NCI-H1417 (cell line): ENCODE measurements around the gene WASL.
"Not testable (repeated sequence)": the region's sequence is repeated elsewhere in the genome, so short reads cannot be mapped to it uniquely, and the experiment has no call there.

ENCODE experiments used
- DNase-seq, 3 experiments: peaks; one replicate each; lab custom pipeline; 2025; lab: John Stamatoyannopoulos, UW

The WASL gene

DNA sequence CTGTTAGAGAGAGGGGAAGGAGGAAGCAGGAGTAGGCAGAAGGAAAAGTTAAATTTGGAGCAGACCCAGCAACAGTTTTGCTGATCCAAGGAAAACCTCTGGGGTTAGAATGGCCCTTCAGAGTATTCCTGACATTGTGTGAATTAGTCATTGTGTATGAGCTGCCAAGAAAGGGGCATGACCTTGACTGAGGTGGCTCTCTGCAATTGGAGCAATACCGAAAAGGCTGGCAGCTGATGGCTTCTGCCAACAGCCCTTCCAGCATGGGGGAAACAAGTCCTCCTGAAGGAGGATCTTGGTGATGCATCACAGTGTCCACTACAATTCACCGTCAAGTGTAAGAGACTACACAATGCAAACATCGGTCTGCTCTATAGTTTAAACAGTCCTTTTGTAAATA lies 20.6 kb upstream of the WASL start:
- no peak for DNase-seq

DNA sequence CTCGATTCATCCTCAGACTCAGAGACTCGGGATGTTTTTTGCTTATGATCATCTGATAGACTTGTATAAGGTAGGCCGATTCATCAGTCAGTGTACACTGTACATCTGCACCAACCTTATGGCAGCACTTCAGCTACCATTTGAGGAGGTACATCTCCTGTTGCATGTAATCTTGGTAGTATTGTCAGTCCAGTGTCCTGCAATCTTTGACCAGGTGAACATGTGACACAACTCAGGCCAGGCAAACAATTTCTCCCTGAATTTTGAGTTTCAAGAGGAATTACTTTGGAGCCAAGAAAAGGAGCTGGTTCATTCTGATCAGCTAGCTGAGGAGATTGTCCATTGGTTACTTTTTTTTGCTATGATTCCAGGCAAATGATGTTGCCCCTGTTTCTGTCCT lies 19.7 kb upstream of the WASL start:
- no peak for DNase-seq

DNA sequence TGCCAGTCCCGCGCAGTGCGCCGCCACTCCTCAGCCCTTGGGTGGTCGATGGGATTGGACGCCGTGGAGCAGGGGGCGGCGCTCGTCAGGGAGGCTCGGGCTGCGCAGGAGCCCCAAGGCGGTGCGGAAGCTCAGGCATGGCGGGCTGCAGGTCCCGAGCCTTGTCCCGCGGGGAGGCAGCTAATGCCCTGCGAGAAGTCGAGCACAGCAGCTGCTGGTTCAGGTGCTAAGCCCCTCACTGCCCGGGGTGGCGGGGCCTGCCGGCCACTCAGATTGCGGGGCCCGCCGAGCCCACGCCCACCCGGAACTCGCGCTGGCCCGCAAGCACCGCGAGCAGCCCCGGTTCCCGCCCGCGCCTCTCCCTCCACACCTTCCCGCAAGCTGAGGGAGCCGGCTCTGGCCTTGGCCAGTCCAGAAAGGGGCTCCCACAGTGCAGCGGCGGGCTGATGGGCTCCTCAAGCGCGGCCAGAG lies 14.4 kb upstream of the WASL start:
- DNase-seq = no peak

DNA sequence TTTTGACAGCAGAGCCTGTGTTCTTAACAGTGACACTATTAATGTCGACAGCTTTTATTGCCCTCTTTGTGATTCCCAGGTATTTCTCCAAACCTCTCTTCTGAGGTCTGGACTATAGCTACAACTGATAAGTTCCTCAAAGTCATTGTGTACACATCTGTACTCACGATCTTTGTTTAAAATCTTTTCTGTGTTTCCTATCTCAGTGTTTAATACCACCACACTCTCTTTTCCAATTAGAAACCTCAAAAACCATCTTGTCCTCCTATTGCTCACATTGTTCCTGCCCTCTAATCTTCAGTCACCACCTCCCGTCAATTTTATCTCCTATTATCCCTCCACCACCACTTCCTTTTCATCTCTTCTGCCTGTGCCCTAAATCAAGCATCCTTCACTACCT lies 12.9 kb upstream of the WASL start:
- no peak for DNase-seq

DNA sequence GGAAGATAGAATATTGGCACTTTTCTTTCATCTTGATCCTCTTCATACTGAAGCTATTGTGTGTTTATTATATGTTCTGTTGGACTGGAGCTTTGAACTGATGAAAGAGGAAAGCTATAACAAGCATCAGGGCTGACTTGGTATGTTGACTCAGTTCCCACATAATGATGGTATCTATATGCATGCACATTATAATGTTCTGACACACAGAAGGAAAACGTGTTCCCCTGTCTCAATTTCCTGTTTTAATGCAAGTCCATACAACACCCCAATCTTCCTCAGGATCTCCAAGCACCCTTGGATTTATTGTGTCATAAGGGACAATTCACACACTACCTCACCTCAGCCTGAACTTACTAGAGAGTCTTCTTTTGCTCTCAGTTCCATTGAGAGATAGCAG lies 8.3 kb upstream of the WASL start:
- DNase-seq = no peak

DNA sequence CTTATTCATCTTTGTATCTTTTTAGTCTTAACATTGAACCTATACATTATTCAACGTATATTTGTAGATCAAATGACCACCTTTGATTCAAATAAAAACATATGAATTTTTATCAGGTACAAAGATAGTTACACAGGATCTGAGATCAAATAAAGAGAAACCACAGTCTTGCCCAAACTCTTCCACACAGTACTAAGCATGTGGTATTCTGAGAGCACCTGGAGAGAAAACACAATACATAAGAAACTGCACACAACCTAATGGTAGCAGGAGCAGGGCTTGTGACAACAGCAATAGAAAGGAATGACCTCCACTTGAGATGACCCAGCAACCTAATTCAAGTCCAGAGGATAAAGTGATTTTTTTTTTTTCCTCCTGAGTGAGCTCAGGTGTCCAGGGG lies 6.5 kb upstream of the WASL start:
- DNase-seq = no peak

DNA sequence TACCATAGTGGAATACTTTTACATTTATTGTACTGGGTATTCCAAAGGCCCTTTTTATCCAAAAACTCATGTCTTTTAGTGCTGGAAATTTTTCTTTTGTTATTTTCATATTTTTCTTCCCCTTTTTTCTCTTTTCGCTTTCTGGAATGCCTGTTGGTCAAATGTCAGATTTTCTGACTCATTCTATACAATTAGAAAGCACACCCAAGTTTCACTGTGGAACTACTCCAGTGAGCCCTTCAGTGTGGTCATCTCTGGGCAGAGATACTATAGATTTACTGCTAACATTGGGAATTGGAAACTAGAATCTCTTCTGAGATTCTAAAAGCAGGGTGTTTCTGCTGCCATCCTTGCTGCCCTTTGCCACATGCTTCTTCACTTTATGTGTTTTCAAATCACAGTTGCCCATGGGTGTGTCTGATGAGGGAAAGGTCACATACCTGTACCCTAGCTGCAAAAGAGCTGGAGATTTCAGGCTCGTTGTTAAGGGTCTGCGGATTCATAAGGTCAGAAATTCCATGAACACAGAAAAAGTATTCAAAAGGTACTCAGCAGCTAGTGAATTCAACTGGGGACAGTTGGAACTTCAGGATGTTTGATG lies 5.6 kb upstream of the WASL start:
- no peak for DNase-seq

DNA sequence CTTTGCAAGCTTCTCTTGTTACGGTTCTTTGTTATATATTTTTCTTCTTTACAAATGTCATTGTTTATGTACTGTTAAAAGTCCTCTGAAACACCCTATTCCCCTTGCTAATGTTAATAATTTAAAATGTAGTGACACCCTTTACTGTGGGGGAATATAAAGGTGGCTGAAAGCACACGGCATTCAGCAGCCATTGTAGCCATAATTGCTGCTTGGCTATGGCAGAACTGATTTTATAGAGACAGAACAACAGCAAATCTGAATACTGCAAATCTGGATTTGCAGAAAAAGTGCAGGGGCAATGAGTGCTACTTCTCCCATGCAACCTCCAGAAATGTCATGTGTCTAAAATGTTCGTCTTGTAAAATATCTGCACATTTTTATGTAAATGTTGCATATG lies 3.7 kb upstream of the WASL start:
- peak in 2 of 3 experiments; percentile 20 to 43 for DNase-seq

DNA sequence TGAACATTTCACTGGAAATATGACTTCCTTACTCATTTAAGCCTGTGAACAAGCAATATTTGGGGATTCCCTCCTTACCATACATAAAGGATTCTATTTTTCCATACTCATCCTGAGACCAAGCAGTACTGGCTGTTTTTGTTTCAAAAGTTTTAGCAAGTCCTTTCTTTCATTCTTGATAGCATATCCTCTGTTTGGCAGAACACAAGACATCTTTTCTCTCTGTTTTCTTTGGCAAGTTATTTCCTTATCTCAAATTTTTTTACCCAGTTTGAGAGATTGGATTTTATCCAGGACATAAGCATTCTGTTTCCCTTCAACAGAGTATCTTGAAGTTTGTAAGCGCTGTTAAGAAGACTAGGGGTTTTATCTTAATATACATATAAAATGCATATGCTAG lies 3.0 kb upstream of the WASL start:
- peak in 1 of 3 experiments; percentile 46 for DNase-seq

DNA sequence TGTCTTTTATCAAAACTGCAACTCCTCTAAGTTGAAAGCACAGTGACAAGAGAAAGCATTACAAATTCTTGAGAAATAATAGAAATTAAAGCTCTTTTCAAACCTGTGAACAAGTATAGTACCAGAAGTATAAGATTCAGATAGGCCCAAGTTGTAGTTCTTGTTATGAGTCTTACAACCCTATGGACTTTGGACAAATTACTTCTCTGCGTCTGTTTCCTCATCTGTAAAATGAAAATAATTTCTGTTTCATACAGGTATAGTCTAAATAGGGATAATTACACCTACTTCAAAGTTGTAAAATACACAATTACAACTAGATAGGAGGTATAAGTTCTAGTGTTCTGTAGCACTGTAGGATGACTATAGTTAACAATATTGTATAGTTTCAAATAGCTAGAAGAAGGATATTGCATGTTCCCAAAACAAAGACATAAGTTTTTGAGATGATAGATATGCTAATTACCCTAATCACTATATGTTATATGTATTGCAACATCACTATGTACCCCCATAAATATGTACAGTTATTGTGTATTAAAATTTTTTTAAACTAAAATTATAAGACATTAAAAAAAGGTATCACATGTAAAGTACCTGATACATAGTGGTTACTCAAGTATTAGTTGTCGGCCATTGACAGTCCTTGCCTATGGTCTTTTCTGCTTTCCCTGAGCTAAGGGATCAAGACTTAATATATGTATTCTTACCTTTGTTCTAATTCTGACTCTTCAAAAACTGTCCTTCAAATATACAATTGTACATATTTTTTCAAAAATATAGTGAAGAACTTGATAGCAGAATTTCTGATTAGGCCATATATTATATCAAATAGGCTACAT lies 1.8 kb upstream of the WASL start:
- DNase-seq = peak in 1 of 3 experiments; percentile 48

DNA sequence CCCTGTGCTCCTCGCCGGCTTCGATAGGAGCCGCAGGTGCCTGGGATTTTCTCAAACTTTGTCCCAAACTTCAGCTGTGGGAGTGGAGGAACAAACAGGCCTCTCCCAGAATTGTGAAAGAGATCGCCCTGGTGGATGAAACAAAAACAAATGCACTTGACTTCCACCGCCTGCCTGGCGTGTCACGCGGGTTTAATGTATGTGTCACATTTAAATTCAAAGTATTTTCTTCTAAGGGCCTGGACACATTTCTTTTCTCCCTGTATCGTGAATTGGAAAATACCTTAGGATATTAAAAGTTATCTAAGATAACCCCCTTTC lies 694 bp upstream of the WASL start:
- DNase-seq = peak in 1 of 3 experiments; percentile 84

DNA sequence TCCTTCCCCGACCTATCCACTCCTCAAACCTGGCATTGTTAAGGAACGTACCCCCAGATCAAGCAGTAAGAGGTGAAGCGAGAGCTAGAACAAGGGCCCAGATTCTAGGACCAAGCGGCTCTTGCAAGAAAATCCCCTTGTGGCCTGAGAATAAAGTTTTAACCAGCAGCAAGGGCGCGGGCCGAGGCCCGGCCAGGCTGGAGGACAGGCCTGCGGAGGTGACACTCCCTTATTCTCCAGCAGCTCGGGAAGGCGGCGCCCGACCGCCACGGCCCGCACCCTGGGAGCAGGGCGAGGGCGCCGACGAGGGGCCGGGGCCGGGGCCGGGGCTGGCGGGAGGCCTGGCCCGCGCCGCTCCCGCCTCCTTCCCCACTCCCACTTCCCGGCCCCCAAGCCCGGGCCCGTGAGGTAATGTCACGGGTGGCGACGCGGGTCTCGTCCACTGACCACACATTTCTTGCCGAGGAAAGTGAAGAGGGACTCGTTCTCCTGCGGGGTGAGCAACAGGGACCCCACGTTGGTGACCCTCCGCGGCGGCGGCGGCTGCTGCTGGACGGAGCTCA lies 551 bp downstream of the WASL start:
- DNase-seq = peak; percentile 49 to 88 (median 82)

DNA sequence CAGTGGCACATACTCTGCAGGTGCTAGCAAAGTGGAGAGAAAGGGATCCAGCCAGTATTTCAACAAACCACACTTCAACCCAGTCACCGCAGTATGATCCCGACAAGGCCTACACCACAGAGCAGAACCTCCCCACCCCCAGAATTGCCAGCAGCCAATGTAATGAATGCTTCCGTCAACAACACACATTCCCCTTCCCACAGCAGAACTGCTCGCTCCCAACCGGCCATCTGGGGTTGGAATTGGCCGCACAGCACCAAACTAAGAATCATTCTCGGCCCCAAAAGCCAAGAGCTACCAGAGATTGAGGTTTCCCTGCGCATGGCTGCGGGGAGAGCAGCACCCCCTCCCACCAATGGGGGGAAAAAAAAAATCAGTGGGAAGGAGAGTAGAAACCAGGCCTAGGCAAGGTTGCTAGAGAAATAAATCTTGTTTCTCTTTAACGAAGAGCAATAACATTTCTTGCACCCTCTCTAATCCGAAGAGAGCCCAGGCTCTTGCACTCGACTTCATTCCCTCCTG lies 1.1 kb downstream of the WASL start:
- peak; percentile 65 to 85 (median 68) for DNase-seq

DNA sequence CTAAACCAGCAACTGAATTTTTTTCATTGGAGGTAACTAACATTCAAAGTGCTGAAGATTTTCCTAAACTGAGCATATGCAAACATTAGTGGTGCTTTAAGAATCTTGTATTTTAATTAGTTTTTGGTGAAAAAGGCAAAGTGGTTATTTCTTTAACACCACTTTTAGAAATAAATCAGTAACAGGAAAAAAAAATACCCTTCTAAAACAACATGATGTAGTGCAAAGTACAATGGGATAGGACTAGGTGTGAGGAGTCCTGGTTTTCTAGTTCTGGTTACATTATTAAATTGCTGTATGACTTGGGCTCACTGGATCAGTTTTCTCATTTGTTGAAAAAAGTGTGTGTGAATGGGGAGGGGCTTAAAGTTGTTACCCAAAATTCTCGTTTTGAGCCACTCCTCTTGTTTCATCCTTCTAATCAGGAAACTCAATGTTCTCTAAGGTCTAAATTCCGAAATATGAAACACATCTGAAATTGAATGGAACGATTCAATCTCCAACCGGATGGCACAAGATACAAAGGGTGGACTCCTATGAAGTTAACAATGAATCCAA lies 1.8 kb downstream of the WASL start:
- no peak for DNase-seq

DNA sequence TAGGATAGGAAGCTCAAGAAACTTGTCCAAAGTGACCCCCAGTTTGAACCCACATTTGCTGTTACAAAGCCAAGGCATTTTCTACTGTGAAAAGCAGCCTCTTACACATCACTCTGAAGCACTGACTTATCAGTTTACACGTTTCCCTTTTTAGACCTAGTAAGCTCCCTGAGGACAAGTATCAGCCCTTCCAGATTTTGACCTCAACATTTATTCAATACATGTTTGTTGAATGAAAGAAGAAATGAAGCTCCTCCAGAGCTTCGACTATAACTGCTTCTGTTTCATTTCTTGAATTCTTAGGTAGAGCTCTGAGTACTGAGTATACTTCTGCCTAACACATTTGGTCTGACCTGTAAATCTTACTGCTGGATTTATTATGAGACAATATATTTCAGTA lies 2.7 kb downstream of the WASL start:
- DNase-seq = no peak

DNA sequence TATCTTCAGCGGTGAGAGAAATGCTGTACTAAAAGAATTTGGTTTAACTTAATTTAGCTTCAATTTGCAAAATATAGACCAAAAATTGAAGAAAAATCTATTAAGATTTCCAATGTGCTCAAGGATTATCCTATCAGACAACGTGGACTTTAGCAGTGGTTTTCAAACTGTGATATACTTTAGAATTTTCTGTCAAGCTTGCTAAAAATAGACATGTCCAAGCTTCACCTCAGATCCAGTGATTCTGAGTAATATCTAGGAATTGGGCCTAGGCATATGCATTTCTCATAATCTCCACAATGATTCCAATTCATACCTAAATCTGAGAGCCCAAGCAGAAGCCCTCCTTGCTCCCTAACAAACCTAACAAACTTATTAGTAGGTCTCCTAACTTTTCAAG lies 3.4 kb downstream of the WASL start:
- no peak for DNase-seq

DNA sequence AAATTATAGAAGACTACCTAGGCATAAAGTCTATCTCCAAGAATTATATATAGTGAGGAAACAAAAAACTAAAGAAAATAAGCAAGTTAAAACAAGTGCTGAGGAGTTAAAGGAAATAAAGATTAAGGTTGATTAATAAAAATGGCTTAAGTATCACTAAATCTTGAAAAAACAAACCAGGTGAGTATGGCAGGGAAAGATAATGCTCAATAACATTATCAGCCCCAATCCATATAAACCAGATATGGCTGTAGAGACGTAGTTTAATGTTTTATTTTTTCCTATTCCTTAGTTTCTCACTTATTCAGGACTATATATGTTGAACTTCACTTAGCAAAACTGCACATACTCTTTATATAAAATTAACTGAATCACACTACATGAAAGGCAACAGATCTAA lies 4.4 kb downstream of the WASL start:
- DNase-seq = no peak

DNA sequence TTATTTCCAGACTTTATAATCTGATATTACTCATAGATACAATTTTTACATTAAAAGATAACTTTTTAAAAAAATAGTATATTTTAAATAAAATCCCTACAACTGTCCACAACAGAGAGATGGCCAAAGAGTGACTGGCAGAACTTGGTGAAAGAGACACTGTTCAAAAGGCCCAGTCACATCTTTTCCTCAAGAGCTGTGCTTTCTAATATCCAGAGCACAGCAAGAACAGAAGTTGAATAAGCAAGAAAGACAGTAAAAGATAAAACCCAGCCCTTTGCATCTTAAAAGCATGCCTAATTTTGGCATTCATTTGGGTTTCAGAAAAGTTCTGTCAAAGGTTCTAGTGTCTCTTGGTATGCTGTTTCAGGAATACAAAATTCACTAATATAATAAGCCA lies 6.9 kb downstream of the WASL start:
- DNase-seq = no peak

DNA sequence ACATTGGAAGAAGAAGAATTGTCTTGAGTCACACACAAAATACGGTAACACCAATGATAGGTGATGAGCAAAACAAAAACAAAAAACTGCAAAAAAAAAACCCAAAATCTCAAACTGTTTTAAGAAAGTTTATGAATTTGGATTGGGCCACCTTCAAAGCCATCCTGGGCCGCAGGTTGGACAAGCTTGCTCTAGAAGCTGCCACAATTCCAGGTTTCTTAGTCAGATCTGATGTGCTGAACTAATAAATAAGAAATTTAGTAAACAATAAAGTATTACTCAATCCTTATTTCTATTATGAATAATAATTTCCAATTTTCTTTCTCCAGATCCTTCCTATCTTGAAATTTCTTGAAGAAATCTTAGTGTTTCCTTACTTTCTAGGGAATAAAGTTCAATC lies 10.0 kb downstream of the WASL start:
- no peak for DNase-seq

DNA sequence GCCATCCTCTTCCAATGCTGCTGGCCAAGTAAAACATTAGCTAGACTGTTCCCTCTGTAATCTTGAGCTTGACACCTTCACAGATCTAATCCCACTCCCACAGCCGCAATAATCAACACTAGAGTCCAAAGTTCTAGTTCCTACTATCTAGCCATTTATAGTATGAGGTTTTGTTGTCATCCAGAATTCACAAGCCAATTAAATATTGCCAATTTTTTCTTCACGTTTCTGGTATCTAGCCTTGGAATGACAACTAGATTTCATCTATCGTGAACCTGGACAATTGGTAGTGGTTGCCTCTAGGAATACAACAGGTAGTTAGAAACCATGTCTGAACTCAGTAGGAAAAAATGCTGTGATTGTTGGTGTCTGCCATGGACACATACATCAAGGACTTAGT lies 10.4 kb downstream of the WASL start:
- DNase-seq = no peak

DNA sequence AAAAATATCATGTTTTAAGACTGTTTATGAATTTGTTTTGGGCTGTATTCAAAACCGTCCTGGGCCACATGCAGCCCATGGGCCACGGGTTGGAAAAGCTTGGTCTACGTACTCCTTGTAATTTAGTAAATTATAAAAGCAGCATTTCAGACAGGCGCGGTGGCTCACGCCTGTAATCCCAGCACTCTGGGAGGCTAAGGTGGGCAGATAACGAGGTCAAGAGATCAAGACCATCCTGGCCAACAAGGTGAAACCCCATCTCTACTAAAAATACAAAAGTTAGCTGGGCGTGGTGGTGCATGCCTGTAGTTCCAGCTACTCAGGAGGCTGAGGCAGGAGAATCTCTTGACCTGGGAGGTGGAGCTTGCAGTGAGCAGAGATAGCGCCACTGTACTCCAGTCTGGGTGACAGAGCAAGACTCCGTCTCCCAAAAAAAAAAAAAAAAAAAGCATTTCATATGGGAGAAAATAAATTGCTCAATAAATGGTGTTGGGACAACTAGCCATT lies 11.6 kb downstream of the WASL start:
- DNase-seq = not testable (repeated sequence)

DNA sequence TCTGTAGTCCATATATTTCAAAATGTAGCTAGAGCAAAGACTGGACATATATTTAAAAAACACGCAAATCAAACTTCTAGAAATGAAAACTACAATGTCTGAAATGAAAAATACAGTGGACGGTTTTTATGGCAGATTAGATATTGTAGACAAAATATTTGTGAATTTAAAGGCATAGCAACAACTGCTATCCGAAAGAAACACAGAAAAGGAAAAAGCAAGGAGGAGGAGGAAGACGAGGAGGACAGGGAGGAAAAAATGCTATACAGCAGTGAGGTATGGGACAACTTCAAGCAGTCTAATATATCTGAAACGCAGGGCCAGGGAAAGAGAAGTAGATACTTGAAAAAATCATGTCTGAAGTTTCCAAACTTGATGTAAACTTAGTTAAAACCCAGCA lies 13.3 kb downstream of the WASL start:
- DNase-seq = no peak

DNA sequence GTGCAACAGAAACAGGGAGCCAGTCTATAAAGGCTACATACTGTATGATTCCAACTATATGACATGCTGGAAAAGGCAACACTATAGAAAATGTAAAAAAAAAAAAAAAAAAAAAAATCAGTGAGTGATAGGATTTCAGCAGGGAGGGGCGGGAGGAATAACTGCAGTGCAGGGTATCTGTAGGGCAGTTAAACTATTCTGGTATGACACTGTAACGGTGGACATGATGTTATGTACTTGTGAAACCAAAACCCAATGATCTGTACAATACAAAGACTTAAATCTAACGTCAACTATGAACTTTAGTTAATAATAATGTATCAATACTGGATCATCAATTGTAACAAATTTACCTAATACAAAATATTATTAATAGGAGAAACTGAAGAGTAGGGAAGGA lies 14.3 kb downstream of the WASL start:
- DNase-seq = no peak
